ENCODE measurements around the gene TSLP. TPM values are rescaled to one million over a fixed set of nuclear protein-coding genes. Genes with fewer than 3 reads are reported as not detected.

The TSLP gene
- total RNA-seq, 1 experiment from 2014 or later: not detected

- no peak for DNase-seq (ENCODE audit: low read depth)
Observed at GRCh38 chr5:111095982-111096381, 24.5 kb downstream of the TSLP start.

GRCh38 chr5:111099058-111099778 lies 27.7 kb downstream of the TSLP start:
- no peak for DNase-seq (ENCODE audit: low read depth)

GRCh38 chr5:111106320-111106948 lies 34.9 kb downstream of the TSLP start:
- DNase-seq (ENCODE audit: low read depth): no peak

GRCh38 chr5:111107371-111107770 lies 35.9 kb downstream of the TSLP start:
- no peak for DNase-seq (ENCODE audit: low read depth)

GRCh38 chr5:111111956-111112355 lies 40.4 kb downstream of the TSLP start:
- no peak for DNase-seq (ENCODE audit: low read depth)

- DNase-seq (ENCODE audit: low read depth): no peak
Observed at GRCh38 chr5:111113678-111114077, 42.2 kb downstream of the TSLP start.

GRCh38 chr5:111115229-111115628 lies 43.7 kb downstream of the TSLP start:
- DNase-seq (ENCODE audit: low read depth): no peak

- no peak for DNase-seq (ENCODE audit: low read depth)
Observed at GRCh38 chr5:111116550-111116949, 45.0 kb downstream of the TSLP start.

- DNase-seq (ENCODE audit: low read depth): no peak
Observed at GRCh38 chr5:111117136-111117535, 45.6 kb downstream of the TSLP start.

- DNase-seq (ENCODE audit: low read depth): no peak
Observed at GRCh38 chr5:111119221-111119620, 47.7 kb downstream of the TSLP start.

- DNase-seq (ENCODE audit: low read depth): no peak
Observed at GRCh38 chr5:111119856-111120255, 48.3 kb downstream of the TSLP start.

GRCh38 chr5:111120911-111121310 lies 49.4 kb downstream of the TSLP start:
- no peak for DNase-seq (ENCODE audit: low read depth)

- DNase-seq (ENCODE audit: low read depth): no peak
Observed at GRCh38 chr5:111121926-111122325, 50.4 kb downstream of the TSLP start.

GRCh38 chr5:111122398-111122797 lies 50.9 kb downstream of the TSLP start:
- DNase-seq (ENCODE audit: low read depth): no peak

GRCh38 chr5:111124793-111125192 lies 53.3 kb downstream of the TSLP start:
- DNase-seq (ENCODE audit: low read depth): no peak

GRCh38 chr5:111126896-111127295 lies 55.4 kb downstream of the TSLP start:
- no peak for DNase-seq (ENCODE audit: low read depth)

Other genes starting within 250 kb of the TSLP start
- gene WDR36, start 20.6 kb downstream of the TSLP start, total RNA-seq (2014; rRNA removed; shearing (Covaris generic)): 50.3 and 53.2 TPM in 2 replicates
- gene CAMK4, start 152.7 kb downstream of the TSLP start, total RNA-seq (2014; rRNA removed; shearing (Covaris generic)): 28.0 and 35.4 TPM in 2 replicates

Measured in HT1080 (cell line).